Suppressor macrophage treated with lipopolysaccharide for 1 hour (primary cell): ENCODE results near the gene DSE.
A peak's percentile ranks its signal among the peaks of the same experiment; 100 is the strongest.

Source experiments
- DNase-seq, 3 donors: peaks; one replicate each; pipeline ENCODE4 v3.0.0-alpha.2; 2020 to 2022

Gene DSE

GRCh38 chr6:116485559-116486184 is 114.9 kb downstream of the DSE start:
- DNase-seq = no peak

GRCh38 chr6:116491610-116492330 is 121.0 kb downstream of the DSE start:
- DNase-seq = no peak

GRCh38 chr6:116492331-116493067 is 121.8 kb downstream of the DSE start:
- DNase-seq = peak; percentile 43 to 87 (median 56)
